Esophagus (tissue), 2 donors: Measurements from ENCODE around the gene ADORA1. TPM values are rescaled to one million over a fixed set of nuclear protein-coding genes. Genes with fewer than 3 reads are reported as not detected.

ENCODE experiments used
- H3K27ac ChIP-seq, 2 donors: one replicate each; pipeline ENCODE4 v1.5.1; 2013; ENCODE audit warnings: low read depth in 2 of 2, mild to moderate bottlenecking in 2 of 2, inconsistent platforms in 1 of 2, low read length in 1 of 2, moderate library complexity in 1 of 2
- H3K27me3 ChIP-seq, 2 donors: one replicate each; pipeline ENCODE4 v1.6.1; 2013; ENCODE audit warnings: low read length in 2 of 2, control low read depth in 1 of 2, mild to moderate bottlenecking in 1 of 2; ENCODE audit not compliant: insufficient read depth in 2 of 2, control insufficient read depth in 1 of 2
- H3K36me3 ChIP-seq, 2 donors: one replicate each; pipeline ENCODE4 v1.6.1; 2013; ENCODE audit warnings: low read length in 1 of 2; ENCODE audit not compliant: control insufficient read depth in 2 of 2, insufficient read depth in 2 of 2
- H3K4me1 ChIP-seq, 2 donors: one replicate each; pipeline ENCODE4 v1.6.1; 2013; ENCODE audit warnings: low read length in 1 of 2; ENCODE audit not compliant: control insufficient read depth in 2 of 2, insufficient read depth in 2 of 2
- H3K4me3 ChIP-seq, 2 donors: one replicate each; pipeline ENCODE4 v1.5.1; 2013; ENCODE audit warnings: low read length in 2 of 2, mild to moderate bottlenecking in 2 of 2, low read depth in 1 of 2, moderate library complexity in 1 of 2
- H3K9me3 ChIP-seq, 2 donors: one replicate each; pipeline ENCODE4 v1.6.1; 2013; ENCODE audit warnings: mild to moderate bottlenecking in 2 of 2, low read depth in 1 of 2, low read length in 1 of 2, moderate library complexity in 1 of 2; ENCODE audit not compliant: control insufficient read depth in 2 of 2, insufficient read depth in 1 of 2
- WGBS, 2 donors: extraction: QIAGEN DNeasy Blood & Tissue Kit; methylation state at CpG; one replicate each; pipeline ENCODE4 v1.1.7; 2013; 5-methylcytosine and 5-hydroxymethylcytosine counted together
- polyA plus RNA-seq, 2 donors: library from polyadenylated mRNA; stranded (reverse); fragments of 200-250 nt; gene quantifications; one replicate each; pipeline ENCODE4 v1.2.3, GENCODE V29; 2013
- donor health status: healthy with polysubstance abuse.
- donor health status: Bipolar disorder and iron deficiency.

The ADORA1 gene
- polyA plus RNA-seq, 2 donors = 0.22 to 0.26 TPM

DNA sequence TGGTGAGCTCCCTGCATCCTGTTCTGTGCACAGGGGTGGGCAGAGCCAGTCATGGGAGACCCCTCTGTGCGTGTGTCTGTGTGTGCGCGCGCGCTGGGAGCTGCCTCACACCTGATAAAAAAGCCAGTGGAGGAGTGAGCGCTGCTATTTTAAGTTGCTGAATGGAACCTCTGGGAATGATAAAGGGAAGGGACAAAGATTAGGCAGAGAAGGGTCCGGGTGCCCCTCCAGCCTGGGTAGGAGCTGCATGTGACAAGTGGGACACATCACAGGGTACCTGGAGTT is 847 bp downstream of the ADORA1 start:
- H3K4me1 ChIP-seq = peaks cover 4 to 9% of the 10 kb centered on the region in 2 donors
- peak overlapping the region in 1 of 2 donors; percentile 35 for H3K4me3 ChIP-seq
- no peaks in the 10 kb centered on the region for H3K36me3 ChIP-seq
- H3K27ac ChIP-seq = no peak overlapping the region
- no peaks in the 10 kb centered on the region for H3K9me3 ChIP-seq
- 16 to 27% methylated on average over 7 of the region's 7 CpGs for WGBS, 2 donors
- no peaks in the 10 kb centered on the region for H3K27me3 ChIP-seq

DNA sequence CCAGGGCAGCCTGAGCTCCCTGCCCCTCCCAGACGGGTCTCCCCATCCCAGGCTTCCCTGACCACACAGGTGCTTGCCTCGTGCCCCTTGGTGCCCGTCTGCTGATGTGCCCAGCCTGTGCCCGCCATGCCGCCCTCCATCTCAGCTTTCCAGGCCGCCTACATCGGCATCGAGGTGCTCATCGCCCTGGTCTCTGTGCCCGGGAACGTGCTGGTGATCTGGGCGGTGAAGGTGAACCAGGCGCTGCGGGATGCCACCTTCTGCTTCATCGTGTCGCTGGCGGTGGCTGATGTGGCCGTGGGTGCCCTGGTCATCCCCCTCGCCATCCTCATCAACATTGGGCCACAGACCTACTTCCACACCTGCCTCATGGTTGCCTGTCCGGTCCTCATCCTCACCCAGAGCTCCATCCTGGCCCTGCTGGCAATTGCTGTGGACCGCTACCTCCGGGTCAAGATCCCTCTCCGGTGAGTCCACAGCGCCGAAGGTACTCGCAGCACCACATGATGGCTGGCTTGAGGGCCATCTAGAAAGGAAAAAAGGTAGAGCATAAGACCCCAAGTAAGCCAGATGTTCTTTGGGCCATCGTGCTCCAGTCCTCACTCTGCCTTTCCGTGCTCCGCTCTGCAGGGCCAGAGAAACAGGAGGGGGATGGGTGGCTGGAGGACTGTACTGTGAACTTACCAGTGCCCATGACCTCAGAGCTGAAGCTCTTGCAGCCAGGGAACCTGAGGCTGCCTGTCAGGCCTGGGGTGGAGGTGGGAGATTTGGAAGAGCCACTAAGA is 1.4 kb downstream of the ADORA1 start:
- WGBS, 2 donors = 87 to 91% methylated on average over 28 to 29 of the region's 29 CpGs
- Histone ChIP-seq H3K9me3 (no peaks in the 10 kb centered on the region), H3K27ac (no peak overlapping the region), H3K4me3 (no peak overlapping the region), H3K27me3 (no peaks in the 10 kb centered on the region), H3K4me1 (peaks cover 4 to 9% of the 10 kb centered on the region in 2 donors), H3K36me3 (no peaks in the 10 kb centered on the region)

DNA sequence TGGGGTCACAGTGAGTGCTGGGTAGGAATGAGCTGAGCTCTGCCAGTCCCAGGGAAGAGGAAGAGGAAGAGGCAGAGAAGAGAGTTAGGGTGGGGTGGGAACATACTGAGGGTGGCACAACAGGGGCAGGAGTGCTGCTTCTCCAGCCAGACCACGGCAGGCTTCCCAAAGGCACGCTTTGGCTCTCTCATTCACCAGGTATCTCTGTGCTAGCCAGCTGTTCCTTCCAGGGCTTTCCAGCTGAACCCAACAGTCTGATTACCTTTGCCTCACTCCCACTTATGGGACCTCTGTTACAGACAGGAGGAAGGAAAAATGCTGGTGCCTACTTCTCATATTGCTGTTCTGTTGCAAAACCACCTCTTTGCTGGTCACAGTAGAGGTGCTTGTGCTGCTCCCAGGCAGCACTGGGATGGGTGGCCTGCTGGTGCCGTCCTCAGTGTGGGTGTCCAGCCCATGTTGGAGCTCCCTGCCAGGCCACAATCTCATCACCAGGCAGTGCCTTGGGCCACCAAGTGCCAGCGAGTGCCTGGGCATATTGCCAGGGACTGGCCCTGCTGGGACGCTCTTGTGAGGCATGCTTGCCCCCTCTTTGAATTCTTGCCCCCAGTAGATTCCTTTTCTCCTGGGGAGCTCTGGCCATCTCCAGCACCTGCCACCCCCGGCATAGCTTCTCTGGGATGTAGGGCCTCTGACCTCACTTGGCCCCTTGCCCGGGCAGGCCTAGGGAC is 2.1 kb downstream of the ADORA1 start:
- no peaks in the 10 kb centered on the region for H3K9me3 ChIP-seq
- no peak overlapping the region for H3K27ac ChIP-seq
- 48 to 54% methylated on average over 7 of the region's 7 CpGs for WGBS, 2 donors
- no peaks in the 10 kb centered on the region for H3K27me3 ChIP-seq
- H3K4me1 ChIP-seq = peaks cover 4 to 9% of the 10 kb centered on the region in 2 donors
- H3K36me3 ChIP-seq = no peaks in the 10 kb centered on the region
- no peak overlapping the region for H3K4me3 ChIP-seq

DNA sequence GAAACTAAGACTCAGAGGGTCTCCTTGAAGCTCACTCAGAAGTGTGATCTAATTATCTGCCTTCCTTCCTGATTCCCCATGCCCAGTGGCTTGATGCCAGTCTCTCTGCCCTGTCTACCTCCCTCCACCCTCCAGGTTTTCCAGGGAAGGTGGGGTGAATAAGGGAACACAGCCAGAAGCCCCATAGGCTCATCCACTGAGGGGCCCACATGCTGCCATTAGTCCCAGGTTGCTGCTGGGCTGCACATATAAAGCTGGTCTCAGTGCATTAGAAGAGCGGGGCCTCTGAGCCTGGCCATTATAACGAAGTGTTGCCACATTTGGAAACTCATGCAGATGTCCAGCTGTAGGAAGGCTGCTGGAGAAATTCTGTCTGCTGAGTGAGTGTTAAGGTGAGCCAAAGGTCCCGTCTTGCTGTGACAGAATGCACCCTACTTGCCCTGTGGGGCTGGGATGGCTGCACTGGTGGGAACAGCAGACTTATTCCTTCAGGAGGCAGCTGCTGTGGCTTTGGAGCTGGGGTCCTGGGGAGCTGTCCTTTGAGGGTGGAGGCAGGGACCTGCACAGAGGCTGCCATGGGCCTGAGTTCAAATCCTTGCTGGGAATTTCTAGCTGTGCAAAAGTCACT is 2.9 kb downstream of the ADORA1 start:
- Histone ChIP-seq H3K9me3 (no peaks in the 10 kb centered on the region), H3K4me3 (no peak overlapping the region), H3K27me3 (no peaks in the 10 kb centered on the region), H3K27ac (no peak overlapping the region), H3K36me3 (no peaks in the 10 kb centered on the region), H3K4me1 (peaks cover 4 to 9% of the 10 kb centered on the region in 2 donors)
- 67 to 78% methylated on average over 3 of the region's 3 CpGs for whole genome bisulfite sequencing, 2 donors

DNA sequence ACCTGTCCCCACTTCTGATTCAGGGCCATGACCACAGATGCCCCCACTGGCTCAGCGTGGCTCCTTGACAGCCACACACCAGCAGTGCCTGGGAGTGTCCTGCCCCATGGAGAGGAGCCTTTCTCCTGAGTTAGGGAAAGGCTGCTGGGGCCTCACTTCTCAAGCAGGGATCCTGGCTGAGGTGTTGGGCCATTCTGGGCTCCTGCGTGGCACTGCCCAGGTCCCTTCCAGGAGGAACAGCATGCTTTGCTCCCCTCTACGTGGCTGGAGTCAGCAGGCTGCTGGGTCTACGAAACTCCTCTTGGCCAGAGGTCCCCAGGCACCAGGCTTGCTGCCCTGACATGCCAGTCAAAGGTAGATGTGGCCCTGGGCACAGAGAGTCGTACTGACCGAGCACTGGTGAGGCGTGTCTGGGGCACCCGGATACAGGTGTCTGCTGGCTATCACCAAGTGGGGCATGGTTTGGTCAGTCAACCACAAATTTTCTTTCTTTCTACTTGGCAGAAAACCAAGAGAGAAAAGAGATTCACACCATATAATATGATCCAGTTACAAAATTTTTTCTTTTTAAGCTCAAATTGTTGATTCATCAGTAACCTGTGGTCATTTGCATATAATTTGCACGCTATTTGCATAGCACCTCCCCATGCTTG is 4.1 kb downstream of the ADORA1 start:
- WGBS, 2 donors = 86 to 88% methylated on average over 9 of the region's 9 CpGs
- no peaks in the 10 kb centered on the region for H3K36me3 ChIP-seq
- H3K27me3 ChIP-seq = no peaks in the 10 kb centered on the region
- H3K27ac ChIP-seq = no peak overlapping the region
- H3K9me3 ChIP-seq = no peaks in the 10 kb centered on the region
- no peak overlapping the region for H3K4me3 ChIP-seq
- peaks cover 4 to 9% of the 10 kb centered on the region in 2 donors for H3K4me1 ChIP-seq

DNA sequence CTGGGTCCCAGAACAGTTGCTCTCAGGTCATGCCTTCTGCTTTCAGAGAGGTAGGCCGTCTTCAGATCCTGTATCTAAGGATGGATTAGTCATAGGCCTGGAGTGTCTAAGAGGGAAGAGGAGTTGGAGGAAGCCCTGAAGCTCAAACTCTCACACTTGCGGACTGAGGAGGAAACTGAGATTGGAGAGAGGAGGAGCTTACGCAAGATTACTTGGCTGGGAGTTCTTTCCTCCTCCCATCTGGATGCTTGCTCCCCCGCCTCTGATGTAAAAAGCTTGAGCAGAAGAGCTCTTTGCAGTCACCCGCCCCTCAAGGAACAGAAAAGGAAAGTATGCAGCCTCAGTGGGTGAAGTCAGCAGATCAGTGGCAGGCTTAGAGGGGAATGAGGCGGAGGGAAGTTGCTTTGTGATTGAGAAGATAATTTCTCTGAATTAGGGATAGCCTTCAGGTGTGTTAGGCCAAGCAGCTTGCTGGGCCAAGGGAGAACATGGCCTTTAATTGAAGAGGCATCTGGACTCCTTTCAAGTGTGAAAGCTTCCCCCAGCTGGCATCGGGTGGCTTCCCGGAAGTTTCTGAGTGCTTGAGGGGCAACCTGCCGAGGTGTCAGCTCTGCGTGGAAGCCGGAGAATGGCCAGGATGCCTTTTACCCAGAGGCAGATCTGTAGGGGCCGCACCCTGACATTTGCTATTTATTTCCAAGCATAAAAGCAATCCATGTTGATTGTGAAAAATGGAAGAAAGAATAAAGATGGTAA is 6.6 kb downstream of the ADORA1 start:
- no peaks in the 10 kb centered on the region for H3K36me3 ChIP-seq
- no peaks in the 10 kb centered on the region for H3K9me3 ChIP-seq
- H3K4me3 ChIP-seq = no peak overlapping the region
- peaks cover 0 to 3% of the 10 kb centered on the region in 2 donors for H3K4me1 ChIP-seq
- no peak overlapping the region for H3K27ac ChIP-seq
- no peaks in the 10 kb centered on the region for H3K27me3 ChIP-seq
- WGBS, 2 donors = 76 to 79% methylated on average over 12 of the region's 12 CpGs

DNA sequence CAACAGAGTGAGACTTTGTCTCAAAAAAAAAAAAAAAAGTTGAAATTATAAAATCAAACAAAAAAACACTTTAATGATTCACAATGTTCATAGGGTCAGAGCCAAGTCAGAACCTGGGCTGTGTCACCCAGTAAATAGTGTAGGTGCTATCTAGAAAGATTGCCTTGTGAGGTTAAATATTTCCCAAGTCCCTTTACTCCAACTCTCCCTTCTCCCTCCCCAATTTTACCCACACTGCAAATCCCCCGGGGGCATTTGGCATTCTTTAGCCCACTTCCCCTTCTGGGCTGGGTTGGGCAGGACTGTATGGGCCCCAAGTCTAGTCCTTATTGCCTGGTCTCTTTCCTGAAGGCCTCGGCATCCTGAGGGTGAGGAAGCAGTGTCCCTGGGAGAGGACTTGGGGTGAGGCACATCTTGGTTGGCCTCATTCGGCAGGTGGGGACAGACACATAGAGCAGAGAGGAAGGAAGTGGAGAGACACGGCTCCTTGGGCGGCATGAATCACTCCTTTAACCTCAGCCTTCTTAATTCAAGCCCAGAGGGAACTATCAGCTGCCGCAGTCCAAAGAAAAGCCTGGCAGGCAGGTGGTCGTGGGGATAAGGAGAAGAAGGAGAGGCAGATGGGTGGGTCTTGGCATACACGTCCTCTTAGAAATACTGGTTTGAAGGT is 8.2 kb downstream of the ADORA1 start:
- Histone ChIP-seq H3K27ac (no peak overlapping the region), H3K4me1 (no peaks in the 10 kb centered on the region), H3K27me3 (no peaks in the 10 kb centered on the region), H3K4me3 (no peak overlapping the region), H3K9me3 (no peaks in the 10 kb centered on the region), H3K36me3 (no peaks in the 10 kb centered on the region)
- 41 to 51% methylated on average over 8 of the region's 8 CpGs for WGBS, 2 donors

DNA sequence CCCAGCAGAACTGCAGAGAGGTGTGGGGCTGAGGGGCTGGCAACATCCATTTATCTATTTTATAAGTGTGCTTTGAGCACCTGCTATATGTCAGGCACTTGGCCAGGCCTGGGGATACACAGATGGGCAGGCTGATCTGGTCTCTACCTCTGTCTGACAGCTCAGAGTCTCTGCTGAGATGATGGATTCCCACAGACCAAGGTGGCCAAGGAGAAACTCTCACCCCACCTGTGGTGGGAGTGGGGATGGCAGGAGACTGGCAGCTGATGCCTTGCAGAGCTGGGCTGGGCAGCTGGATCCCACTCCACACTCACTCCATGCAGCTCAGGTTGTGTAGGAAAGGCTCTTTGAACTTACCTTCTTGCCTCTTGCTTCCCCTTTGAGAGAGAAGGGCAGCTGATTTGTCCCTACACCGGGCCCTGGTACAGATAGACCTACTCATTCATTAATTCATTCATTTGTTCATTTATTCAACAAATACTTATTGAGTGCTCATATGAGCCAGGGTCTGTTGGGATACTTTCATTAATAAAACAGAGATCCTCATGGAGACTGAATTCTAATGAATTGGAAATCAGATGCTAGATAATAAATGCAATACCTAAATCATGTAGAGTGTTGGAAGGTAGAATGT is 9.0 kb downstream of the ADORA1 start:
- Histone ChIP-seq H3K4me3 (no peak overlapping the region), H3K27ac (no peak overlapping the region), H3K36me3 (no peaks in the 10 kb centered on the region), H3K27me3 (no peaks in the 10 kb centered on the region), H3K4me1 (no peaks in the 10 kb centered on the region), H3K9me3 (no peaks in the 10 kb centered on the region)
- 86 to 96% methylated on average over 1 of the region's 1 CpG for WGBS, 2 donors
